ENCODE results near the gene GANAB. TPM values are rescaled to one million over a fixed set of nuclear protein-coding genes. Genes with fewer than 3 reads are reported as not detected.

The GANAB gene
- total and polyA plus RNA-seq, 2 of the 13 experiments (the other 11 are each of a cell fraction or from before 2014, with no cell fraction given), result 99.5 to 234 TPM

DNA sequence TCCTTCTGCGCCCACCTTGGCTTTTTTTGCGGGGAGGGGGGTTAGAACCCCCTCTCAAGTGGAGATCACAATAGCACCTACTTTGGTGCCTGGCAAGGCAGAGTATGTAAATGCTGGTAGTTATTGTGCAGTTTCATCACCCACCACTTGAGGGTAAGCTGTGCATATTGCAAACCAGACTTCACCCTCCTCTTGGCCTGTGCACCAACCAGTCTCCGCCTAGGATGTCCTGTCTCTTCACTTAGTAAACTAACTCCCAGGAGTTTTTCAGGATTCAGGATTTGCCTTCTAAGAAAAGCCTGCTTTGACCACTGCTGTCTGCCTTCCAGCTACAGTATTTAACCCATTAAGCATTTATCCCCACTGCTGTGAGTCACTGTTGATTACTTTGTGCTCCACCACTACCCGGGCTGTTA lies 34.4 kb upstream of the GANAB start (continued):
- TF ChIP-seq ZBTB43 (CRISPR knock-in tag; conservative IDR thresholded peaks at IDR 0.05) (no peak), MAFF (IDR thresholded peaks at IDR 0.05; ENCODE audit: low read depth, low read length) (no peak), THRA (CRISPR knock-in tag; IDR thresholded peaks at IDR 0.05; ENCODE audit: borderline replicate concordance) (no peak), MTERF4 (CRISPR knock-in tag; IDR thresholded peaks at IDR 0.05) (0 out of 2 replicates have a peak, but pooled peaks have one; percentile 24), ZNF614 (CRISPR knock-in tag; IDR thresholded peaks at IDR 0.05; ENCODE audit: borderline replicate concordance) (no peak), GLI4 (CRISPR knock-in tag; IDR thresholded peaks at IDR 0.05; ENCODE audit: borderline replicate concordance) (no peak), ZNF703 (CRISPR knock-in tag; IDR thresholded peaks at IDR 0.05; ENCODE audit: borderline replicate concordance) (no peak), TEAD3 (CRISPR knock-in tag; optimal IDR thresholded peaks at IDR 0.05; ENCODE audit: borderline replicate concordance) (peak; percentile 63), DNMT1 (CRISPR knock-in tag; IDR thresholded peaks at IDR 0.05) (no peak), THYN1 (CRISPR knock-in tag; IDR thresholded peaks at IDR 0.05; ENCODE audit: borderline replicate concordance, low read depth) (no peak), CC2D1A (CRISPR knock-in tag; IDR thresholded peaks at IDR 0.05) (no peak), TBX2 (CRISPR knock-in tag; IDR thresholded peaks at IDR 0.05; ENCODE audit: borderline replicate concordance) (no peak), ZSCAN29 (CRISPR knock-in tag; conservative IDR thresholded peaks at IDR 0.05) (no peak), ZNF282 (IDR thresholded peaks at IDR 0.05; ENCODE audit: partially characterized antibody) (no peak), ZNF430 (CRISPR knock-in tag; IDR thresholded peaks at IDR 0.05) (no peak), ZNF292 (CRISPR knock-in tag; IDR thresholded peaks at IDR 0.05; ENCODE audit: borderline replicate concordance, low read depth) (no peak), ZNF451 (CRISPR knock-in tag; IDR thresholded peaks at IDR 0.05) (no peak), ZNF652 (CRISPR knock-in tag; IDR thresholded peaks at IDR 0.05; ENCODE audit: borderline replicate concordance, low read depth) (peak; percentile 80), KMT2A (CRISPR knock-in tag; IDR thresholded peaks at IDR 0.05) (no peak), TP53 (CRISPR knock-in tag; conservative IDR thresholded peaks at IDR 0.05) (no peak), ZNF317 (CRISPR knock-in tag; IDR thresholded peaks at IDR 0.05) (no peak)
- TF ChIP-seq, protein P1, sequence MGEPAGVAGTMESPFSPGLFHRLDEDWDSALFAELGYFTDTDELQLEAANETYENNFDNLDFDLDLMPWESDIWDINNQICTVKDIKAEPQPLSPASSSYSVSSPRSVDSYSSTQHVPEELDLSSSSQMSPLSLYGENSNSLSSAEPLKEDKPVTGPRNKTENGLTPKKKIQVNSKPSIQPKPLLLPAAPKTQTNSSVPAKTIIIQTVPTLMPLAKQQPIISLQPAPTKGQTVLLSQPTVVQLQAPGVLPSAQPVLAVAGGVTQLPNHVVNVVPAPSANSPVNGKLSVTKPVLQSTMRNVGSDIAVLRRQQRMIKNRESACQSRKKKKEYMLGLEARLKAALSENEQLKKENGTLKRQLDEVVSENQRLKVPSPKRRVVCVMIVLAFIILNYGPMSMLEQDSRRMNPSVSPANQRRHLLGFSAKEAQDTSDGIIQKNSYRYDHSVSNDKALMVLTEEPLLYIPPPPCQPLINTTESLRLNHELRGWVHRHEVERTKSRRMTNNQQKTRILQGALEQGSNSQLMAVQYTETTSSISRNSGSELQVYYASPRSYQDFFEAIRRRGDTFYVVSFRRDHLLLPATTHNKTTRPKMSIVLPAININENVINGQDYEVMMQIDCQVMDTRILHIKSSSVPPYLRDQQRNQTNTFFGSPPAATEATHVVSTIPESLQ (CRISPR knock-in tag; conservative IDR thresholded peaks at IDR 0.05), result no peak
- TF ChIP-seq, protein P2, sequence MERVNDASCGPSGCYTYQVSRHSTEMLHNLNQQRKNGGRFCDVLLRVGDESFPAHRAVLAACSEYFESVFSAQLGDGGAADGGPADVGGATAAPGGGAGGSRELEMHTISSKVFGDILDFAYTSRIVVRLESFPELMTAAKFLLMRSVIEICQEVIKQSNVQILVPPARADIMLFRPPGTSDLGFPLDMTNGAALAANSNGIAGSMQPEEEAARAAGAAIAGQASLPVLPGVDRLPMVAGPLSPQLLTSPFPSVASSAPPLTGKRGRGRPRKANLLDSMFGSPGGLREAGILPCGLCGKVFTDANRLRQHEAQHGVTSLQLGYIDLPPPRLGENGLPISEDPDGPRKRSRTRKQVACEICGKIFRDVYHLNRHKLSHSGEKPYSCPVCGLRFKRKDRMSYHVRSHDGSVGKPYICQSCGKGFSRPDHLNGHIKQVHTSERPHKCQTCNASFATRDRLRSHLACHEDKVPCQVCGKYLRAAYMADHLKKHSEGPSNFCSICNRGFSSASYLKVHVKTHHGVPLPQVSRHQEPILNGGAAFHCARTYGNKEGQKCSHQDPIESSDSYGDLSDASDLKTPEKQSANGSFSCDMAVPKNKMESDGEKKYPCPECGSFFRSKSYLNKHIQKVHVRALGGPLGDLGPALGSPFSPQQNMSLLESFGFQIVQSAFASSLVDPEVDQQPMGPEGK (CRISPR knock-in tag; IDR thresholded peaks at IDR 0.05), result peak; percentile 57
